GM20000 (cell line): ENCODE measurements around the gene LY6G6D.
A peak's percentile ranks its signal among the peaks of the same experiment; 100 is the strongest.

Source experiments
- DNase-seq: peaks from one replicate; pipeline ENCODE4 v3.0.0; 2012; ENCODE audit warnings: low spot score
- CTCF ChIP-seq: IDR thresholded peaks from 2 replicates; pipeline ENCODE4 v1.5.1; 2012; ENCODE audit warnings: mild to moderate bottlenecking, control low read depth; ENCODE audit errors: extremely low read depth, missing control alignments

LY6G6D gene

DNA sequence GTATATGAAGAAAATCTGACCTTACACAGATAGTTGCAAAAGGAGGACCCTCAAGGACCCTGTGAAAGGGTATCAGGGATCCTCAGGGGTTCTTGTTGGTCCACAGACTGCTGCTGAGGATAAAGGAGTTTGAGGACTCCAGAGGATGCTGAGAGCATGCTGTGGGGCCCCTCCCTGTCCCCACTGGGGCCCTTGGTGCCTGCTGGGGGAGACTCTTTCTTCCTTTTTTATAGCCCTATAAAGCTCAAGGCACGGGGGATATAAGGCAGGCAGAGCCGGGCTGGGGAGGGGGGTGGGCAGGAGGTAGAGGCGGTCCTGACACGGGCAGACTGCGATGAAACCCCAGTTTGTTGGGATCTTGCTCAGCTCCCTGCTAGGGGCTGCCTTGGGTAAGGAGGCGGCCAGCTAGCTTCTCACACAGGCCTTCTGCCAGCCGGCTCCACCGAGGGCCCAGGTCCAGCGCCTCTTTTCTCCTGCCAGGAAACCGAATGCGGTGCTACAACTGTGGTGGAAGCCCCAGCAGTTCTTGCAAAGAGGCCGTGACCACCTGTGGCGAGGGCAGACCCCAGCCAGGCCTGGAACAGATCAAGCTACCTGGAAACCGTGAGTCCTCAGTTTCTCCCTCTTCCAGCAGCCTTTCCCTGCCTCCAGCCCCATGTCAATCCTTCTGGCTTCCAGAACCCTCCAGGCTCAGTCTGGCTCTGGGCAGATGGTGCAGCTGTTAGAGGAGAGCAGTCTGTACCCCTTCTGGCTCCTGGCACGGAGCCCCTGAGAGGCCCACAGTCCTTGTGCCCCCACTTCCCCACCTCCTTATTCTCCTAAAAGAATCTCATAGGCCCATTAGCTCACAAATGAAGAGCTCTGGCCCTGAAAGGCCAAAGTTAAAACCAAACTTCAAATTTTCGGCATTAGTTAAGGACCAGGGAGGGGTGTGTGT, at the start of gene LY6G6D:
Gene LY6G6D, plus strand, starts transcription at position 327 of the 937 bp plus-strand sequence. Its CDS starts 8 bp downstream, at position 335.
- TF ChIP-seq CTCF: no peak
- no peak for DNase-seq

- no peak for TF ChIP-seq CTCF
- peak; percentile 95 for DNase-seq
These were observed 49.4 kb upstream of the LY6G6D start, which contains the start of gene CSNK2B for GRCh38 chr6:31665501-31666336. TSS of gene CSNK2B (plus strand) at chr6:31666080. CDS start at chr6:31666832, 752 bp downstream.

DNA sequence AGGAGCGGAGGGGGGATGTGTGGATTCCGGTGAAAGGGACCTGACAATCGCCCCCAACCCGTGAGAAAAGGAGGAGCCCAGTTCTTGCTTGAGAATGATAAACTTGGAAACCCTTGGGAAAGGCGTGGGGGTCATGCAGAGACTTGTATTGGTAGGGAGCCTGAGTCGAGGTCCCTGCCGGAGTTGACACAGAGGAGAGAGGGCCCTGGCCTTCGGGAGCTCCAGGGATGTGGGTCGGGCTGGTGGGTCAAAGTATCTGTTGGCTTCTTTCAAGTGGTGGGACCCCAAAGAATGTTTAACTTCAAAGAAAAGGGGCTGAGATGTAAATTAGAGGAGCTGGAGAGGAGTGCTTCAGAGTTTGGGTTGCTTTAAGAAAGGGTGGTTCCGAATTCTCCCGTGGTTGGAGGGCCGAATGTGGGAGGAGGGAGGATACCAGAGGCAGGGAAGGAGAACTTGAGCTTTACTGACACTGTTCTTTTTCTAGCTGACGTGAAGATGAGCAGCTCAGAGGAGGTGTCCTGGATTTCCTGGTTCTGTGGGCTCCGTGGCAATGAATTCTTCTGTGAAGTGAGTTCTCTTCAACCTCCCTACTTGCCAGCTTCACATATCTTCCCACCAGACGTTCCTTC, 48.7 kb upstream of the LY6G6D start:
- no peak for TF ChIP-seq CTCF
- no peak for DNase-seq

GRCh38 chr6:31669676-31670075, 45.5 kb upstream of the LY6G6D start, which contains the start of gene LY6G5B:
TSS of gene LY6G5B (plus strand) at chr6:31669976. CDS start at chr6:31670951, 975 bp downstream.
- TF ChIP-seq CTCF: no peak

DNA sequence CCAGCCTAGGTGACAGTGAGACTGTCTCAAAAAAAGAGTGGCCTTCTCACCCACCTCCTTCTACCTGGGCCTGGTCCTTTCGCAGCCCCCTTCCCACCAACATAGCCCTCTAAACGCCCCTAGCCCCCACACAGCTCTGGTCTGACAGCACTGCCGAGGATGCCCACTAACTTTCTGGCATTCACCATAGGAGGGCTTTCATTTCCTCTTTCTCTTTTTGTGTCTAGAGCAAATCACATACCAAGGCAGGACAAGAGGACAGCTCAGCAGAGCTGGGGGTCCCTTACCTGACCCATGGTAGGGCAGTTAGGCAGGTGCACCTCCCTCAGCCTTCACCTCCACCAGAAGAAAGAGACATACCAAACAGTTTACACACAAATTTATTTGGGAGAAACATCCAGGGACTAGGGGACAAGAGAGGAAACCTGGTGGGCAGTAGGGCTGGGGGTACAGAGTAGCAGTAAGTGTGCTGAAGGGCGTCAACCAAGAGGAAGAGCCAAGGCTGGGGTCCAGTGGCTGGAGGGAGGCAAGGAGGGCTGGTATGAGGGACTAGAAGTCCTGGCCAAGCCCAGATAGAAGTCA, 38.7 kb upstream of the LY6G6D start:
- no peak for TF ChIP-seq CTCF
- no peak for DNase-seq

More at GRCh38 chr6:31669676-31670075, 45.5 kb upstream of the LY6G6D start, which contains the start of gene LY6G5B:
- DNase-seq: no peak

DNA sequence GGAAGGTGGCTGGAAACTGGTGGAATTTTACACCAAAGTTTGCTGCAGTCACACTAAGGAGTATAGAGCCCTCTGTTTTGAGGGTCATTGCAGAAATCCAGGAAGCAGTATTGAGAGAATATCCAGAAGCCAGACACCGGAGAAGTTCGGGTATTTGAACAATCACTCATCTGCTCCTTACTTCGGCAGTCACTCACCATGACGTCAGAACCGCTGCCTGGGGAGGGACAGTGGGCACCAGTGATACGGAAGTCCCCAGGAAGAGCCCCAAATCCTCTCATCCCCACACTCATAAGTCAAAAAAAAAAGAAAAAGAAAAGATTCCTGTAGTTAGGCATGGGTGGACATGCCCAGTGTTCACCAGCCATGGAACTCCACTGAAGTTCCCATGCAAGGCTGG, 38.2 kb upstream of the LY6G6D start:
- no peak for TF ChIP-seq CTCF
- DNase-seq: no peak
